A549 treated with Mapracorat at 1 μM for 4 hours (cell line): ENCODE measurements around the gene ILDR1. TPM values are rescaled to one million over a fixed set of nuclear protein-coding genes. Genes with fewer than 3 reads are reported as not detected.

Experiments
- total RNA-seq: library from RNA; stranded (reverse); fragments of 200-300 nt; extraction: Qiagen RNA extraction; gene quantifications from 5 replicates; pipeline ENCODE4 v1.2.3, GENCODE V29; 2022

Gene ILDR1
- total RNA-seq, result not detected in 5 replicates

DNA sequence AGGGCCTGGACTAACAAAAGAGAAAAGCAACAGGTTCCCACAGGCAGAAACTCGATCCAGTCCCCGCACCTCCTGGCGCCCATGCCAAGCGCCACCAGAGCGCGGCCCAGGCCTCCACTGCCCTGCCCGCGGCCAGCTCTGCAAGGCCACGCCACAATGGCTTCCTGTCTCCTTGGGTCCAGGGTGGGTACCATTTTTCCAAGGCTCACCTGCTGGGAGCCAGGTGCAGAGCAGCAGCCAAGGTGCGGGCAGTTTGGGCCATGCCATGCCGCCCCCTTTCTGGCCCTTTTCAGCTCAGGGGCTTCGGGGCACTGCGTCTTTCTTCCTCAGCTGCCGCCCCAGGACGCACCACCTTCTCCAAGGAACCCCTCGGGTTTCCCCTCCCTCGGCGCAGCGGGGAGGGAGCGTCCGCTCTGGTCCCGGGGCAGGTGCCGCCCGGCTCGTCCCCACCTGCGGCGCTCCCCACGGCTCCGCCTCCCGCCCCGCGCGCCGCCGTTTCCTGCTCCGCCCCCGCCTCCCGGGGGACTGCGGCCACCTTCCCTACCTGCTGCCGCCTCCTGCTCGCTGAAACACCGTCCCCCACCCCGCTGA, at the start of gene ILDR1:
Gene ILDR1 (minus strand): TSS at position 437 of the 591 bp plus-strand sequence. CDS start 170 bp downstream, at position 267.

GRCh38 chr3:122055215-122055614, 33.2 kb upstream of the ILDR1 start, which contains the start of gene CD86:
Gene CD86 (plus strand): TSS chr3:122055362. CDS start chr3:122055490, 128 bp downstream.

Other genes with a start within 250 kb of the ILDR1 start
- 9.9 to 11.0 TPM (median 10.1 TPM) in 5 replicates for gene IQCB1, start 187.2 kb downstream of the ILDR1 start, total RNA-seq
- 1.5 to 2.7 TPM (median 2.2 TPM) in 5 replicates for gene EAF2, start 187.0 kb downstream of the ILDR1 start, total RNA-seq
- 0.10 to 0.34 TPM (median 0.20 TPM) in 4 of 5 replicates, not detected in the other for gene SLC15A2, start 127.8 kb downstream of the ILDR1 start, total RNA-seq
- not detected in 5 replicates for gene CD86, start 33.1 kb upstream of the ILDR1 start, total RNA-seq
- gene CASR, start 161.4 kb upstream of the ILDR1 start, total RNA-seq, result not detected in 5 replicates